Measurements from ENCODE around the gene ACTN2.

The ACTN2 gene

DNA sequence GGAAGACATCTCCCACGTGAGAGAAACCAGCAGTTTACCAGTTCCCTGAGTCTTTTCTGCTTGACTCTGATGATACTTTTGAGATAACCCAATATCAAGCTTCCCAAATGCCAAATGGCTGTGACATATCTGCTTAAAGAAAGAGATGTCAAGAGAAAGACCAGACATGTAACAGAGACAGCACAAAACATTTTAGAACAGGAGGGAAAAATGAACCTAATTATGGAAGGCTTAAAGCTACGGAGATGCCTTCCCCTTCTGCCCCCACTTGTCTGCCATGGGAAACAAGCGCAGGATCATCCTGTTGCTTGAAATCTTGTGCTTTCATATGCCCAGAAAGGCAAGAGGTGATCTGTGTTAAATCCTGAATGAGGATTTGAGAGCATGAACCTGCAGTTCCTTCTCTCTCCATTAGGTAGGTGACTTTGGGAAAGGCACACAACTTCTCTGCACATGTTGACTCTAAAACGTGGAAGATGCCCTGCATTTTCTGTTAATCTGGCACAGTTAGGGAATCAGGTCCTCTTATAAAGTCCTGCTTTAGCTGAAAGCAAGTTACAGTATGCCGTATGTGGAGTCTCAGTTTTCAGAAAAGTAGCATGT is 62.1 kb downstream of the ACTN2 start:
- no peak overlapping the region for H3K27ac ChIP-seq
- no peaks in the 10 kb centered on the region for H3K27me3 ChIP-seq
- no peak for DNase-seq
- no peak overlapping the region for H3K4me3 ChIP-seq
- H3K4me1 ChIP-seq, result no peaks in the 10 kb centered on the region
- peaks cover 10 to 48% (median 42%) of the 10 kb centered on the region in 3 donors for H3K36me3 ChIP-seq
- H3K9me3 ChIP-seq, result no peaks in the 10 kb centered on the region
- intact Hi-C loops (cut with DNase I; ENCODE audit: low total_unique reads), result no loop called here
- TF ChIP-seq, protein P1, sequence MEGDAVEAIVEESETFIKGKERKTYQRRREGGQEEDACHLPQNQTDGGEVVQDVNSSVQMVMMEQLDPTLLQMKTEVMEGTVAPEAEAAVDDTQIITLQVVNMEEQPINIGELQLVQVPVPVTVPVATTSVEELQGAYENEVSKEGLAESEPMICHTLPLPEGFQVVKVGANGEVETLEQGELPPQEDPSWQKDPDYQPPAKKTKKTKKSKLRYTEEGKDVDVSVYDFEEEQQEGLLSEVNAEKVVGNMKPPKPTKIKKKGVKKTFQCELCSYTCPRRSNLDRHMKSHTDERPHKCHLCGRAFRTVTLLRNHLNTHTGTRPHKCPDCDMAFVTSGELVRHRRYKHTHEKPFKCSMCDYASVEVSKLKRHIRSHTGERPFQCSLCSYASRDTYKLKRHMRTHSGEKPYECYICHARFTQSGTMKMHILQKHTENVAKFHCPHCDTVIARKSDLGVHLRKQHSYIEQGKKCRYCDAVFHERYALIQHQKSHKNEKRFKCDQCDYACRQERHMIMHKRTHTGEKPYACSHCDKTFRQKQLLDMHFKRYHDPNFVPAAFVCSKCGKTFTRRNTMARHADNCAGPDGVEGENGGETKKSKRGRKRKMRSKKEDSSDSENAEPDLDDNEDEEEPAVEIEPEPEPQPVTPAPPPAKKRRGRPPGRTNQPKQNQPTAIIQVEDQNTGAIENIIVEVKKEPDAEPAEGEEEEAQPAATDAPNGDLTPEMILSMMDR (IDR thresholded peaks at IDR 0.05), result no peak

DNA sequence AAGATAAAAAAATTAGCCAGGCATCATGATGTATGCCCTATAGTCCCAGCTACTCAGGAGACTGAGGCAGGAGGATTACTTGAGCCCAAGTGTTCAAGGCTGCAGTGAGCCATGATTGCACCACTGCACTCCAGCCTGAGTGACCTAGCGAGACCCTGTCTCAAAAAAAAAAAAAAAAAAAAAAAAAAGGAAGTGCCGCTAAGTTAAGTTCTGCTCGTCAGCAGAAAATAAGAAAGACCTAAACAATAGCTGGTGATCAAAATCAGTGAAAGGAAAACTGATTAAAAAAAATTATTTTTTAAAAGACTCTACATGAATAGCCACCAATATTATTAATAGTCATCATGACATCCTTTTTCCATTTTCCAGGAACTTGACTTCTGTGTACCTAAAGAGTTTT is 64.6 kb downstream of the ACTN2 start:
- Histone ChIP-seq H3K27me3 (no peaks in the 10 kb centered on the region), H3K36me3 (peaks cover 16 to 53% (median 49%) of the 10 kb centered on the region in 3 donors), H3K9me3 (no peaks in the 10 kb centered on the region), H3K27ac (no peak overlapping the region), H3K4me3 (no peak overlapping the region), H3K4me1 (no peaks in the 10 kb centered on the region)
- no peak for DNase-seq
- intact Hi-C loops (cut with DNase I; ENCODE audit: low total_unique reads), result loop anchor here (10.0 kb wide), 1 partner anchor 644 kb away; no protein-coding TSS in a partner anchor
- TF ChIP-seq, protein P1 (IDR thresholded peaks at IDR 0.05), result no peak

DNA sequence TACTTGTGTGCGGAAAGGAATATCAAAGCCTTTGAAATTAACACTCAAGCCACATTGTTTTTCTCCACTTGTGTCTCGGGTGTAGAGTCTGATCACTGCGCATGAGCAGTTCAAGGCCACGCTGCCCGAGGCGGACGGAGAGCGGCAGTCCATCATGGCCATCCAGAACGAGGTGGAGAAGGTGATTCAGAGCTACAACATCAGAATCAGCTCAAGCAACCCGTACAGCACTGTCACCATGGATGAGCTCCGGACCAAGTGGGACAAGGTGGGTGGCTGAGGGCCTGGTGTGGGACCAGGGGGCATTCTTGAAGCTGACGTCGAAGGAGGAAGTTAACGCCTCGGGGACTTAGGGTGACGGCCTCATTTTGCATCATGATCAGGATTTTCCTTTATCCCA is 65.1 kb downstream of the ACTN2 start:
- TF ChIP-seq, protein P1 (IDR thresholded peaks at IDR 0.05), result no peak
- H3K4me1 ChIP-seq, result no peaks in the 10 kb centered on the region
- H3K36me3 ChIP-seq, result peaks cover 16 to 53% (median 49%) of the 10 kb centered on the region in 3 donors
- H3K9me3 ChIP-seq, result no peaks in the 10 kb centered on the region
- intact Hi-C loops (cut with DNase I; ENCODE audit: low total_unique reads), result loop anchor here (10.0 kb wide), 1 partner anchor 643 kb away; no protein-coding TSS in a partner anchor
- no peaks in the 10 kb centered on the region for H3K27me3 ChIP-seq
- DNase-seq, result no peak
- no peak overlapping the region for H3K27ac ChIP-seq
- no peak overlapping the region for H3K4me3 ChIP-seq

DNA sequence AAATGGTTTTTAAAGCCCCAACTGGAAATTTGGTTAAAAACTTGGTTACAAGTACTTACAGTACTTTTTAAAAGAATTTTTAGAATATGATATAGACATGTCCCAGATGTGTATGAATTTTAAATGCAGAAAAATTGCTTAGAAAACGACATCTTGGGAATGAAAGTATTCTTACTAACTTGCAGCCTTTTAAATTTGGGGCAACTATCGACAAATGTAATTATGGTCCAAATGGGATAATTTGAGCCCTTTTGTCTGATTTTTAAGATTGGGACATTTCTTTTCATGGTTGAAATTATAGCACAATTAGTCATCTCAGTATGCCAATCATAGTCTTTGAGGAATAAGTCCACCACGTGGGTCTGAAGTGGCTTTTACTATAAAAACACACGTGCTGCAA is 65.6 kb downstream of the ACTN2 start:
- intact Hi-C loops (cut with DNase I; ENCODE audit: low total_unique reads), result loop anchor here (10.0 kb wide), 1 partner anchor 643 kb away; no protein-coding TSS in a partner anchor
- DNase-seq, result no peak
- Histone ChIP-seq H3K27ac (no peak overlapping the region), H3K27me3 (no peaks in the 10 kb centered on the region), H3K4me3 (no peak overlapping the region), H3K4me1 (no peaks in the 10 kb centered on the region), H3K36me3 (peaks cover 16 to 53% (median 49%) of the 10 kb centered on the region in 3 donors), H3K9me3 (no peaks in the 10 kb centered on the region)
- TF ChIP-seq, protein P1 (IDR thresholded peaks at IDR 0.05), result no peak

DNA sequence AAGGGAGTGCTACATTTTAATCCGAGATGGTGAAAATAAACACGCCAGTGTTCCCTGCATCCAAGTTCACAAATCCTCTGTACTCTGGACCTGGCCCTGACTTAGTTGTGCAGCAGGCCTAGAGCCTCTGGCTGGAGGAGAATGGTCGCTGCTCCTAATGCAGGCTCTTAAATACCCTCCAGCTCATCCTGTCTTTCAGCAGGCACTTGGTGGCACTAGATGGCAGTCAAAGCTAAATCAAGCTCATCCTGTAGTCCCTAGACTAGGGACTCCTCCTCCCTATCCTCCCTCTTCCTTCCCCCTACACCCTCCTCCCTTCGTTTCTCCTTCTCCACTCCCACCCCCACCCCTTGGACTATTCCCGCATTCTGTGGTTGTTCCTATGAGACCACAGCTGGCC is 67.2 kb downstream of the ACTN2 start:
- Histone ChIP-seq H3K9me3 (no peaks in the 10 kb centered on the region), H3K4me1 (no peaks in the 10 kb centered on the region), H3K36me3 (peaks cover 16 to 49% (median 46%) of the 10 kb centered on the region in 3 donors), H3K27ac (no peak overlapping the region), H3K4me3 (no peak overlapping the region), H3K27me3 (no peaks in the 10 kb centered on the region)
- no peak for DNase-seq
- TF ChIP-seq, protein P1 (IDR thresholded peaks at IDR 0.05), result no peak
- intact Hi-C loops (cut with DNase I; ENCODE audit: low total_unique reads), result loop anchor here (10.0 kb wide), 1 partner anchor 641 kb away; no protein-coding TSS in a partner anchor

Data from tibial artery (tissue), 4 donors.